Stimulated activated naive CD8-positive, alpha-beta T cell treated with anti-CD3 and anti-CD28 coated beads, Interleukin-15, Interleukin-2, amounts not matched to agents 100 ng/mL and 50 ng/mL, for 24 hours (primary cell): ENCODE results near the gene ANXA11.
"Not testable (repeated sequence)": the region's sequence is repeated elsewhere in the genome, so short reads cannot be mapped to it uniquely, and the experiment has no call there.

ENCODE experiments used
- H3K27ac Mint-ChIP-seq: one replicate; pipeline ENCODE4 v1.8.0; 2021; ENCODE audit warnings: mild to moderate bottlenecking, mixed read lengths
- H3K27me3 Mint-ChIP-seq: one replicate; pipeline ENCODE4 v1.8.0; 2021; ENCODE audit warnings: mixed read lengths
- H3K36me3 Mint-ChIP-seq: one replicate; pipeline ENCODE4 v1.8.0; 2021; ENCODE audit warnings: low read depth, mixed read lengths
- H3K4me1 Mint-ChIP-seq: one replicate; pipeline ENCODE4 v1.8.0; 2021; ENCODE audit warnings: low read depth, mixed read lengths
- H3K4me3 Mint-ChIP-seq: one replicate; pipeline ENCODE4 v1.8.0; 2021; ENCODE audit warnings: mild to moderate bottlenecking, mixed read lengths
- H3K9me3 Mint-ChIP-seq: one replicate; pipeline ENCODE4 v1.8.0; 2021; ENCODE audit warnings: mixed read lengths

ANXA11 gene

DNA sequence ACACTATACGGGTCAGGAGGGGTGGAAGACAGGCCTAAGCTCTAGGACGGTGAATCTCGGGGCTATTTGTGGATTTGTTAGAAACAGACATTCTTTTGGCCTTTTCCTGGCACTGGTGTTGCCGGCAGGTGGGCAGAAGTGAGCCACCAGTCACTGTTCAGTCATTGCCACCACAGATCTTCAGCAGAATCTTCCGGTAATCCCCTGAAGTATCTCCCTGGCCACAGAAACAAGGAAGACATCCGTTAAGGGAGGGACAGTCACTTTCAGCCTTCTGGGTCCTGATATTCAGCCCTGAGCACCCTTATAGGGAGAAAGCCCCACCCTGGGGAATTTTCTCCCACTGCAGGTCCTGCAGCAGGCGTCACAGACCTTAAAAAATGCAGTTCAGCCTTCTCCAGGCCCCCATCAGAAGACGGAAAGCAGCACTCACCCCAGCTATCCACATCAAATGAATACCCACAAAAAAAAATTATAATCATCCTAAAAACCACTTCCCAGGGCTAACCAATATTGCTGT is 49.6 kb downstream of the ANXA11 start:
- Mint-ChIP-seq H3K4me1 (peaks cover 24% of the 10 kb centered on the region), H3K27ac (peak overlapping the region; percentile 63), H3K27me3 (no peaks in the 10 kb centered on the region), H3K9me3 (no peaks in the 10 kb centered on the region), H3K4me3 (peak overlapping the region; percentile 30), H3K36me3 (peaks cover 93% of the 10 kb centered on the region)

DNA sequence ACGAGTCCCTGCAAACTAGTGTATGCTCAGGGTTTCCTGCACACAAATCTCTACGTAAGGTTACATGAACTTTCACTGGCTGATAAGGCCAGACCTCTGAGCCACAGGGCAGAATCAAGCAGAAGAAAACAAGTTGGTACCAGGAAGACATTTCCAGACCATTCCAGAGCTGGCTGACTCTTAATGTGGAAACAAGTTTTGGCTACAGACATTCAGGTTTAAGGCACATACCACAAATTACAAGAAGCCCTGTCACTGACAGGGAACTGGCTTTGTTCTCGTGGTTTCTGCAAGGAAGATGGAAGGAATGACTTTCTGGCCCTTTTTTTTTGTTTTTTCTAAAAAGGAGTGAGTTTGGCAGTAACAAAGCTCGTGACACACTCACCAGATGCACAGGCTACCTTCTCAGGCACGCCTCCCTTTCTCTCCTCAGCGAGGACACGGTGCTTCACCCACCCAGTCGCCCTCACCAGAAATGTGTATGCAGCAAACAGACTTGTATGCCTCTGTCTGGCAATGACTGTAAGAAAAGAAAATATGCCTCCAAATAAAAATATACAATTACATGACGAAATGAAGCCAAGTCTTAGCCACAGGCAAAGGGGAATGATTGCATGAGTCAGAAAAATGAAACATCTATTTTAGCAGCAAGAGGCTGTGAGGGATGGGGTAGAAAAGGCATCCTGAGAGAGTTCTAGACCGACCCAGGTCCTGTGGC is 50.2 kb downstream of the ANXA11 start:
- peaks cover 94% of the 10 kb centered on the region for H3K36me3 Mint-ChIP-seq
- H3K4me3 Mint-ChIP-seq = peak overlapping the region; percentile 30
- peaks cover 24% of the 10 kb centered on the region for H3K4me1 Mint-ChIP-seq
- peaks cover 5% of the 10 kb centered on the region for H3K9me3 Mint-ChIP-seq
- H3K27me3 Mint-ChIP-seq = no peaks in the 10 kb centered on the region
- H3K27ac Mint-ChIP-seq = peak overlapping the region; percentile 63

- peaks cover 92% of the 10 kb centered on the region for H3K36me3 Mint-ChIP-seq
- H3K4me3 Mint-ChIP-seq = no peak overlapping the region
- peaks cover 6% of the 10 kb centered on the region for H3K9me3 Mint-ChIP-seq
- H3K27me3 Mint-ChIP-seq = no peaks in the 10 kb centered on the region
- peak overlapping the region; percentile 63 for H3K27ac Mint-ChIP-seq
- peaks cover 24% of the 10 kb centered on the region for H3K4me1 Mint-ChIP-seq
Measured at GRCh38 chr10:80154626-80154977, 50.7 kb downstream of the ANXA11 start.

DNA sequence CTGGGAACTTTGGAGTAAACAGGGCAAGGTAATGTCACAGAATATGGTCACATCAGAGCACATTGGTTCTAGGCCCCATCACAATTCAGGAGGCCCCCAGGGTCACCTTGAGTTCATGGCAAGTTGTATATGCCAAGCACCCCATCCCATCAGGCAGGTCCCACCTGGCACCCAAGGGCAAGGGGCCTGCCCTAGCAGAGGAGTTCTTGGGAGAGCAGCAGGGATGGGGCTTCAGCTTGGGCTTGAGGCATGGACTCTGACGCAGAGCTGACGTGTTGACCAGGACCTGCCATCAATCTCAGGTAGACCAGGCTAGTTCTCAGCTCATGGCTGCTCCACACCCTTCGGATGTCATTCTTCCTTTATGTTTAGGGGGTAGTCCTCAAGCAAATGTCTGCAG is 51.9 kb downstream of the ANXA11 start:
- Mint-ChIP-seq H3K4me3 (no peak overlapping the region), H3K27ac (peak overlapping the region; percentile 16), H3K27me3 (no peaks in the 10 kb centered on the region), H3K4me1 (peaks cover 24% of the 10 kb centered on the region), H3K36me3 (peaks cover 91% of the 10 kb centered on the region), H3K9me3 (peaks cover 11% of the 10 kb centered on the region)

GRCh38 chr10:80152820-80153219 is 52.5 kb downstream of the ANXA11 start:
- peaks cover 87% of the 10 kb centered on the region for H3K36me3 Mint-ChIP-seq
- no peak overlapping the region for H3K4me3 Mint-ChIP-seq
- no peaks in the 10 kb centered on the region for H3K27me3 Mint-ChIP-seq
- peaks cover 11% of the 10 kb centered on the region for H3K9me3 Mint-ChIP-seq
- peak overlapping the region; percentile 9 for H3K27ac Mint-ChIP-seq
- peaks cover 24% of the 10 kb centered on the region for H3K4me1 Mint-ChIP-seq

DNA sequence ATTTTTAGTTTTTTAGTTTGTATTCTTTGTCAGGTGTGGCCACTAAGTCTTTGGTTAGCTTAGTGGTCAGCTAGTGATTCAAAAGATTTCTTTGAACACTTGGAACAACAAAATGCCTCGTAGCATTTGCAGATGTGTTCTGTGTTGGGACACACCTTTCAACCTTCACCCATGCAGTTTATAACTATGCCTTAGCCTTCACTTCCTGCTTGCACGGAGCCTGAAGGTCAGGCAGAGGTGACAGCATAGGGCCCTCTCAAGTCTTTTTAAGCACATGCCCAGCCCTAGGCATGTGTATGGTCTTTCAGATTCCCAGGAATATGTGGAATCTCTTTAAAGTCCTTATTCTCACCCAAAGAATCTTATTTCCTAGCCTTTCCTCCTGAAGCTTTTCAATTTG is 55.2 kb downstream of the ANXA11 start:
- peaks cover 13% of the 10 kb centered on the region for H3K4me1 Mint-ChIP-seq
- no peaks in the 10 kb centered on the region for H3K27me3 Mint-ChIP-seq
- no peak overlapping the region for H3K4me3 Mint-ChIP-seq
- no peak overlapping the region for H3K27ac Mint-ChIP-seq
- H3K36me3 Mint-ChIP-seq = peaks cover 64% of the 10 kb centered on the region
- H3K9me3 Mint-ChIP-seq = peaks cover 11% of the 10 kb centered on the region

- peaks cover 11% of the 10 kb centered on the region for H3K9me3 Mint-ChIP-seq
- no peak overlapping the region for H3K27ac Mint-ChIP-seq
- H3K4me3 Mint-ChIP-seq = no peak overlapping the region
- no peaks in the 10 kb centered on the region for H3K27me3 Mint-ChIP-seq
- peaks cover 54% of the 10 kb centered on the region for H3K36me3 Mint-ChIP-seq
- peaks cover 15% of the 10 kb centered on the region for H3K4me1 Mint-ChIP-seq
Measured at GRCh38 chr10:80149123-80149522, 56.2 kb downstream of the ANXA11 start.

DNA sequence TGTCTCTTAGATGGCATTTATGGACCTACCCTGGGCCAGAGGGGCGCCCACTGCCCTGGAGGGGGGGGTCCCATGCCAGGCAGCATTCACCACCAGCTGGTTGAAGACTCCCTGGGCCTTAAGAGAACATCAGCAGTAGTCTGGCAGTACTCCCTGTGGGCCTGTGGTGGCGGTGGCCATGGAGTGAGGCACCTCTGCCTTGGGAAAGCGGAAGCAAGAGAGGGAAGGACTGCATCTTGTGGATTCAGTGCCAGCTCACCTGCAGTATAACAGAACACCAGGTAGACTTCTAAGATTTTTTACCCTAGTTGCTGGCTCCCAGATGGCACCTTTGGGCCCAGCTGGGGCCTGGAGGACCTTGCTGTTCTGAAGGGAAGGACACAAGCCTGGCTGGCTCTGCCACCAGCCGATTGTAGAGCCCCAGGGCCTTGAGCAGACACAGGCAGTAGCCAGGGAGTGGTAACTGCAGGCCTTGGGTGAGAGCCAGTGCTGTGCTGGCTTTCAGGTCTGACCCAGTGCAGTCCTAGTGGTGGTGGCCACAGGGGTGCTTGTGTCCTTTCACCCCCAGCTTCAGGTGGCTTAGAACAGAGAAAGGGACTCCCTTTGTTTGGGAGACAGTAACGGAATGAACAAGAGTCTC is 57.1 kb downstream of the ANXA11 start:
- Mint-ChIP-seq H3K36me3 (peaks cover 47% of the 10 kb centered on the region), H3K27ac (no peak overlapping the region), H3K9me3 (peaks cover 11% of the 10 kb centered on the region), H3K4me1 (peaks cover 18% of the 10 kb centered on the region), H3K27me3 (no peaks in the 10 kb centered on the region), H3K4me3 (no peak overlapping the region)

- Mint-ChIP-seq H3K36me3 (peaks cover 36% of the 10 kb centered on the region), H3K27ac (no peak overlapping the region), H3K4me1 (peaks cover 17% of the 10 kb centered on the region), H3K4me3 (no peak overlapping the region), H3K9me3 (peaks cover 11% of the 10 kb centered on the region), H3K27me3 (no peaks in the 10 kb centered on the region)
Measured at GRCh38 chr10:80146918-80147317, 58.4 kb downstream of the ANXA11 start.

GRCh38 chr10:80145406-80146308 is 59.7 kb downstream of the ANXA11 start:
- Mint-ChIP-seq H3K36me3 (peaks cover 23% of the 10 kb centered on the region), H3K9me3 (peaks cover 11% of the 10 kb centered on the region), H3K4me1 (peaks cover 17% of the 10 kb centered on the region)
- H3K4me3 Mint-ChIP-seq, H3K27me3 Mint-ChIP-seq, H3K27ac Mint-ChIP-seq: not testable (repeated sequence)

- peak overlapping the region; percentile 71 for H3K27ac Mint-ChIP-seq
- H3K4me3 Mint-ChIP-seq = peak overlapping the region; percentile 72
- peaks cover 17% of the 10 kb centered on the region for H3K4me1 Mint-ChIP-seq
- H3K9me3 Mint-ChIP-seq = peaks cover 7% of the 10 kb centered on the region
- H3K27me3 Mint-ChIP-seq = peaks cover 7% of the 10 kb centered on the region
- peaks cover 16% of the 10 kb centered on the region for H3K36me3 Mint-ChIP-seq
Measured at GRCh38 chr10:80144696-80145131, 60.6 kb downstream of the ANXA11 start.

DNA sequence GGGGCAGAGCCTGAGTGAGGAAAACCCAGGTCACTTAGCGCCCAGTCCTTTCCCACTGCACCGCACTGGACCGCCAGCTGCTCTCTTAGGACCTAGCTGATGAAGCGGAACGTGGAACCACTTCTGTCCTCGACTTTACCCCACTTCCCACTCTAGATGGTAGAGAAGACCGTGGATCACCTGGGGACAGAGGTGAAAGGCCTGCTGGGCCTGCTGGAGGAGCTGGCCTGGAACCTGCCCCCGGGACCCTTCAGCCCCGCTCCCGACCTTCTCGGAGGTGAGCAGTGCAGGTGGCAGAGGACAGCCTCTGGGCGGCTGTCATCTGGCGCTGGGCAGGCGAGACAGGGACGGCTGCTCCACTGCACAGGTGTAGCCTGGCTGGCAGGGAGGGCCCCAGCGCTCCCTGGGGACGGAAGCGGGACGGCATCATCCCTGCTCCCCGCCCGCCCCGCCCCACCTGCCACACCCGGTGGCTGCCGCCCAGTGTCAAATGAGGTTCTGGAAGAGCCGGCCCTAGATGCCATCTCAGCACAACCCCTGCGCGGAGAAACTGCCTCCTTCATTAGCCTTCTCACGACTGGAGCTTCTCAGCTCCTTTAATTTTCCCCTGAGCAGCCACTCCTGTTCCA is 61.2 kb downstream of the ANXA11 start:
- peak overlapping the region; percentile 71 for H3K27ac Mint-ChIP-seq
- H3K4me3 Mint-ChIP-seq = peak overlapping the region; percentile 72
- peaks cover 10% of the 10 kb centered on the region for H3K36me3 Mint-ChIP-seq
- H3K27me3 Mint-ChIP-seq = peaks cover 7% of the 10 kb centered on the region
- peaks cover 1% of the 10 kb centered on the region for H3K9me3 Mint-ChIP-seq
- peaks cover 17% of the 10 kb centered on the region for H3K4me1 Mint-ChIP-seq

DNA sequence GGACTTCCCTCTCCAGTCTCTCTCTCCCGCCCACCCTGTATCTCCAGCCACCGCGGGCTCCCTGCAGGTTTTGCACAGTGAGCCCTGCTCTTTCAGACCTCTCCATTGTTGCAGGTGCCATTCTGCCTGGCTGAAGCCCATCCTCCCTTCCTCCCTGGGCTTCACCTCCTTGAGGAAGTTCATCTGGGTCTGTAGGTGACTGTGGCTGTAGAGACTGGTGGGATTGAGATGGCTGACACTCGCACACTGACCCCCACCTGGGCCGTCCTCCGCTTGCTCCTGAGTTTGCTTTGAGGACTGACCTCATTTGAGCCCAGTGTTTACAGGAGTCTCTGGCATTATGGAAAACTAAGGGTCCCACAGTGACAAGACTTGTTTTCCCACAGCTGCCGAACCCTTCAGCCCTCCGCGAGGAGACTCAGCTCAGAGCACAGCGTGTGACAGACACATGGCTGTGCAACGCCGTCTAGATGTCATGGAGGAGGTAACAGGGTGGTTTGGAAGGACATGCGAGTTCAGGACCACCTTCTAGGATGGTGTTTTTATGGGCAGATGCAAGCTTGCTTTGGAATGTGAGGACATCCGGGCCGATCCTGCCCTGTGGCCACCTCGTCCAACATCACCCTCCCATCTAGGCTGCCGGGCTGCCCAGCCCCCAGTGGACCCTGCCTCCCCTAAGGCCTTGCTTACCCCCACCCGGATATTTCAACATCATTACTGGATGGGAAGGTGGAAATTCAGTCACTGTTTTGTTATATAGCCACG is 63.5 kb downstream of the ANXA11 start:
- Mint-ChIP-seq H3K4me1 (peaks cover 17% of the 10 kb centered on the region), H3K27ac (no peak overlapping the region), H3K36me3 (no peaks in the 10 kb centered on the region), H3K4me3 (no peak overlapping the region), H3K27me3 (peaks cover 11% of the 10 kb centered on the region), H3K9me3 (no peaks in the 10 kb centered on the region)

- H3K9me3 Mint-ChIP-seq = no peaks in the 10 kb centered on the region
- no peak overlapping the region for H3K4me3 Mint-ChIP-seq
- no peaks in the 10 kb centered on the region for H3K36me3 Mint-ChIP-seq
- no peak overlapping the region for H3K27ac Mint-ChIP-seq
- H3K27me3 Mint-ChIP-seq = peaks cover 11% of the 10 kb centered on the region
- H3K4me1 Mint-ChIP-seq = peaks cover 13% of the 10 kb centered on the region
Measured at GRCh38 chr10:80140251-80140650, 65.1 kb downstream of the ANXA11 start.
